ENCODE data around the gene INSR. TPM values are rescaled to one million over a fixed set of nuclear protein-coding genes. Genes with fewer than 3 reads are reported as not detected.
A peak's percentile ranks its signal among the peaks of the same experiment; 100 is the strongest.

INSR gene
- total and polyA plus RNA-seq, 7 experiments from 2014 or later = 0.29 to 9.9 (median 2.7) TPM

GRCh38 chr19:7104747-7105447 is 189.3 kb downstream of the INSR start:
- Mint-ChIP-seq H3K36me3 (no peaks in the 10 kb centered on the region), H3K4me1 (peaks cover 5 to 22% (median 17%) of the 10 kb centered on the region in 7 donors), H3K27me3 (peaks cover 0 to 5% (median 0%) of the 10 kb centered on the region in 5 donors), H3K4me3 (no peak overlapping the region), H3K9me3 (no peaks in the 10 kb centered on the region), H3K27ac (no peak overlapping the region)
- intact Hi-C loops (cut with micrococcal nuclease) = no loop called here
- H3K4me1 ChIP-seq (ENCODE audit: control insufficient read depth in 2 of 2, insufficient read depth in 2 of 2, low read length in 2 of 2) = peaks cover 0 to 11% of the 10 kb centered on the region in 2 donors
- ChIA-PET POLR2A (no interaction called here), CTCF (interaction anchor here (1.4 kb wide), 1 partner anchor 236 kb away, joined by 4 read pairs; no protein-coding TSS in a partner anchor)
- ATAC-seq (peak; percentile 24), DNase-seq (no peak)
- no peak overlapping the region for H3K27ac ChIP-seq (ENCODE audit: low read depth, low read length)
- no peaks in the 10 kb centered on the region for H3K36me3 ChIP-seq (ENCODE audit: control insufficient read depth in 2 of 3, insufficient read depth in 3 of 3, low read length in 3 of 3)
- H3K4me3 ChIP-seq (ENCODE audit: low read length) = no peak overlapping the region
- no peaks in the 10 kb centered on the region for H3K9me3 ChIP-seq (ENCODE audit: control insufficient read depth in 2 of 3, low read length in 3 of 3)
- no peaks in the 10 kb centered on the region for H3K27me3 ChIP-seq (ENCODE audit: control insufficient read depth in 2 of 2, insufficient read depth in 2 of 2, low read length in 2 of 2)

- Mint-ChIP-seq H3K9me3 (peaks cover 3 to 16% (median 13%) of the 10 kb centered on the region in 11 donors), H3K4me3 (peak overlapping the region; percentile 30 to 82 (median 66)), H3K27ac (peak overlapping the region in 7 of 9 donors; percentile 15 to 85 (median 47)), H3K4me1 (peaks cover 11 to 41% (median 30%) of the 10 kb centered on the region in 7 donors), H3K36me3 (peaks cover under 1 to 7% (median 5%) of the 10 kb centered on the region in 5 donors), H3K27me3 (peaks cover 0 to 8% (median 0%) of the 10 kb centered on the region in 5 donors)
- DNase-seq (peak in 5 of 9 donors; percentile 38 to 57 (median 53)), ATAC-seq (no peak)
- no peak overlapping the region for H3K4me3 ChIP-seq (ENCODE audit: low read length)
- no peak overlapping the region for H3K27ac ChIP-seq (ENCODE audit: low read depth, low read length)
- ChIA-PET POLR2A (interaction anchor here (0.6 to 1.4 kb wide), 3 partner anchors 12 to 191 kb away, joined by 3 to 5 read pairs (median 4); no protein-coding TSS in a partner anchor), CTCF (interaction anchor here (0.5 to 2.2 kb wide), 13 partner anchors 10 to 698 kb away, joined by 3 to 8 read pairs (median 3); no protein-coding TSS in a partner anchor)
- H3K4me1 ChIP-seq (ENCODE audit: control insufficient read depth in 2 of 2, insufficient read depth in 2 of 2, low read length in 2 of 2) = peaks cover 6 to 17% of the 10 kb centered on the region in 2 donors
- H3K36me3 ChIP-seq (ENCODE audit: control insufficient read depth in 2 of 3, insufficient read depth in 3 of 3, low read length in 3 of 3) = no peaks in the 10 kb centered on the region
- H3K9me3 ChIP-seq (ENCODE audit: control insufficient read depth in 2 of 3, low read length in 3 of 3) = peaks cover 0 to 6% (median 0%) of the 10 kb centered on the region in 3 experiments
- intact Hi-C loops (cut with micrococcal nuclease) = loop anchor here (1.0 to 2.0 kb wide), 6 partner anchors 239 to 698 kb away; partner anchors contain the start of gene TRAPPC5 (in 1 of the 2)
- no peaks in the 10 kb centered on the region for H3K27me3 ChIP-seq (ENCODE audit: control insufficient read depth in 2 of 2, insufficient read depth in 2 of 2, low read length in 2 of 2)
Observed at GRCh38 chr19:7101498-7102253, 192.5 kb downstream of the INSR start.

- ATAC-seq (no peak), DNase-seq (no peak)
- CTCF ChIA-PET = interaction anchor here (0.6 to 1.5 kb wide), 3 partner anchors 30 to 254 kb away, joined by 3 to 4 read pairs (median 3); no protein-coding TSS in a partner anchor
- Mint-ChIP-seq H3K27ac (peak overlapping the region in 8 of 9 donors; percentile 88 to 98 (median 93)), H3K36me3 (peaks cover 8 to 17% (median 12%) of the 10 kb centered on the region in 5 donors), H3K27me3 (peaks cover 0 to 8% (median 0%) of the 10 kb centered on the region in 5 donors), H3K9me3 (peaks cover 15 to 36% (median 25%) of the 10 kb centered on the region in 11 donors), H3K4me1 (peaks cover 11 to 41% (median 30%) of the 10 kb centered on the region in 7 donors), H3K4me3 (peak overlapping the region; percentile 90 to 97 (median 93))
- H3K27ac ChIP-seq (ENCODE audit: low read depth, low read length) = peak overlapping the region; percentile 79
- intact Hi-C loops (cut with micrococcal nuclease) = loop anchor here (1.0 to 2.0 kb wide), 5 partner anchors 17 to 675 kb away; partner anchors contain the start of genes ZNF557 (in 2 of the 2), ARHGEF18 (in 1 of the 2), KHSRP (in 1 of the 2) and TRAPPC5 (in 1 of the 2)
- no peaks in the 10 kb centered on the region for H3K27me3 ChIP-seq (ENCODE audit: control insufficient read depth in 2 of 2, insufficient read depth in 2 of 2, low read length in 2 of 2)
- H3K4me3 ChIP-seq (ENCODE audit: low read length) = peak overlapping the region; percentile 98
- POLR2A ChIA-PET = interaction anchor here (0.6 to 1.9 kb wide), 9 partner anchors 15 to 675 kb away, joined by 3 to 17 read pairs (median 4); partner anchors contain the start of genes ARHGEF18, KHSRP and ZNF557
- peaks cover 0 to 26% (median 0%) of the 10 kb centered on the region in 3 experiments for H3K9me3 ChIP-seq (ENCODE audit: control insufficient read depth in 2 of 3, low read length in 3 of 3)
- H3K36me3 ChIP-seq (ENCODE audit: control insufficient read depth in 2 of 3, insufficient read depth in 3 of 3, low read length in 3 of 3) = no peaks in the 10 kb centered on the region
- H3K4me1 ChIP-seq (ENCODE audit: control insufficient read depth in 2 of 2, insufficient read depth in 2 of 2, low read length in 2 of 2) = peaks cover 6 to 17% of the 10 kb centered on the region in 2 donors
Observed at GRCh38 chr19:7099597-7099921, 194.7 kb downstream of the INSR start.

- H3K4me3 ChIP-seq (ENCODE audit: low read length) = peak overlapping the region; percentile 98
- peak; percentile 72 to 93 (median 90) for DNase-seq
- Mint-ChIP-seq H3K4me3 (peak overlapping the region; percentile 90 to 97 (median 93)), H3K4me1 (peaks cover 11 to 41% (median 30%) of the 10 kb centered on the region in 7 donors), H3K36me3 (peaks cover 8 to 17% (median 13%) of the 10 kb centered on the region in 5 donors), H3K9me3 (peaks cover 15 to 38% (median 27%) of the 10 kb centered on the region in 11 donors), H3K27me3 (peaks cover 0 to 8% (median 0%) of the 10 kb centered on the region in 5 donors), H3K27ac (peak overlapping the region; percentile 88 to 98 (median 94))
- peak; percentile 95 for ATAC-seq
- intact Hi-C loops (cut with micrococcal nuclease) = loop anchor here (1.0 to 2.0 kb wide), 5 partner anchors 16 to 674 kb away; partner anchors contain the start of genes ZNF557 (in 2 of the 2), ARHGEF18 (in 1 of the 2), KHSRP (in 1 of the 2) and TRAPPC5 (in 1 of the 2)
- POLR2A ChIA-PET = interaction anchor here (0.6 to 1.9 kb wide), 9 partner anchors 14 to 674 kb away, joined by 3 to 17 read pairs (median 4); partner anchors contain the start of genes ARHGEF18, KHSRP and ZNF557
- CTCF ChIA-PET = interaction anchor here (1.5 kb wide), 1 partner anchor 255 kb away, joined by 3 read pairs; no protein-coding TSS in a partner anchor
- peaks cover 0 to 26% (median 0%) of the 10 kb centered on the region in 3 experiments for H3K9me3 ChIP-seq (ENCODE audit: control insufficient read depth in 2 of 3, low read length in 3 of 3)
- no peaks in the 10 kb centered on the region for H3K27me3 ChIP-seq (ENCODE audit: control insufficient read depth in 2 of 2, insufficient read depth in 2 of 2, low read length in 2 of 2)
- H3K4me1 ChIP-seq (ENCODE audit: control insufficient read depth in 2 of 2, insufficient read depth in 2 of 2, low read length in 2 of 2) = peaks cover 6 to 17% of the 10 kb centered on the region in 2 donors
- peak overlapping the region; percentile 79 for H3K27ac ChIP-seq (ENCODE audit: low read depth, low read length)
- H3K36me3 ChIP-seq (ENCODE audit: control insufficient read depth in 2 of 3, insufficient read depth in 3 of 3, low read length in 3 of 3) = no peaks in the 10 kb centered on the region
Observed at GRCh38 chr19:7098701-7099596, 195.3 kb downstream of the INSR start.

DNA sequence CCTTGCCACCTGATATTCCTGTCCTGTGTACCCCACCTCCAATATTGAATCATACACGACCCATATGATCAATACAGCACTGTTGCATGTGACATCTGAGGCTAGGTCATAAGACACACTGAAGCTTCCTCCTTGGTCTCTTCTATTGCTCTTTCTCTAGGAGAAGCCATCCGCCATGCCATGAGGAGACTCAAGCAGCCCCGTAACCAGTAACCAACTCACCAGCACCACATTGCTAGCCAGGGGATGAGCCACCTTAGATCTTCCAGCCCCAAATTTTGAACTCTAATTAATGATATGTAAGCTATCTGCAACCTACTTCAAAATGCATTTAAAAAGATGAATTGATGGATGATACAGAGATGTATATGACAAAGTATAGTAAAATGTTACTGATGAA is 196.1 kb downstream of the INSR start:
- H3K4me1 ChIP-seq (ENCODE audit: control insufficient read depth in 2 of 2, insufficient read depth in 2 of 2, low read length in 2 of 2) = peaks cover 6 to 17% of the 10 kb centered on the region in 2 donors
- Mint-ChIP-seq H3K4me1 (peaks cover 11 to 41% (median 30%) of the 10 kb centered on the region in 7 donors), H3K36me3 (peaks cover 8 to 17% (median 13%) of the 10 kb centered on the region in 5 donors), H3K9me3 (peaks cover 15 to 45% (median 30%) of the 10 kb centered on the region in 11 donors), H3K4me3 (peak overlapping the region; percentile 90 to 97 (median 93)), H3K27me3 (peaks cover 0 to 8% (median 0%) of the 10 kb centered on the region in 5 donors), H3K27ac (peak overlapping the region; percentile 88 to 98 (median 94))
- H3K27ac ChIP-seq (ENCODE audit: low read depth, low read length) = no peak overlapping the region
- no peak overlapping the region for H3K4me3 ChIP-seq (ENCODE audit: low read length)
- ChIA-PET CTCF (no interaction called here), POLR2A (interaction anchor here (0.7 to 1.9 kb wide), 6 partner anchors 13 to 311 kb away, joined by 3 to 10 read pairs (median 4); partner anchors contain the start of gene ZNF557)
- peaks cover 0 to 29% (median 0%) of the 10 kb centered on the region in 3 experiments for H3K9me3 ChIP-seq (ENCODE audit: control insufficient read depth in 2 of 3, low read length in 3 of 3)
- intact Hi-C loops (cut with micrococcal nuclease) = loop anchor here (2.0 kb wide), 4 partner anchors 15 to 673 kb away; partner anchors contain the start of genes ARHGEF18 (in 1 of the 2), KHSRP (in 1 of the 2) and TRAPPC5 (in 1 of the 2)
- no peaks in the 10 kb centered on the region for H3K27me3 ChIP-seq (ENCODE audit: control insufficient read depth in 2 of 2, insufficient read depth in 2 of 2, low read length in 2 of 2)
- no peak for ATAC-seq
- no peaks in the 10 kb centered on the region for H3K36me3 ChIP-seq (ENCODE audit: control insufficient read depth in 2 of 3, insufficient read depth in 3 of 3, low read length in 3 of 3)
- no peak for DNase-seq

Measured in naive thymus-derived CD4-positive, alpha-beta T cell (primary cell).